Endometrial microvascular endothelial cells (primary cell): ENCODE measurements around the gene IGSF21. TPM values are rescaled to one million over a fixed set of nuclear protein-coding genes. Genes with fewer than 3 reads are reported as not detected.

ENCODE experiments used
- in situ Hi-C: cut with HindIII; loops from 2 replicates; pipeline ENCODE4 v1.10.0; 2017; ENCODE audit warnings: low sequenced_read_pairs, low pct_unique_long_range_greater_than_20kb; ENCODE audit errors: inconsistent ontology term
- total RNA-seq: library from RNA; depleted of rRNA; stranded (reverse); fragments of >200 nt; gene quantifications from one replicate; pipeline ENCODE4 v1.2.3, GENCODE V29; 2015; ENCODE audit errors: inconsistent ontology term

Gene IGSF21
- total RNA-seq, 1 donor from 2014 or later = not detected

DNA sequence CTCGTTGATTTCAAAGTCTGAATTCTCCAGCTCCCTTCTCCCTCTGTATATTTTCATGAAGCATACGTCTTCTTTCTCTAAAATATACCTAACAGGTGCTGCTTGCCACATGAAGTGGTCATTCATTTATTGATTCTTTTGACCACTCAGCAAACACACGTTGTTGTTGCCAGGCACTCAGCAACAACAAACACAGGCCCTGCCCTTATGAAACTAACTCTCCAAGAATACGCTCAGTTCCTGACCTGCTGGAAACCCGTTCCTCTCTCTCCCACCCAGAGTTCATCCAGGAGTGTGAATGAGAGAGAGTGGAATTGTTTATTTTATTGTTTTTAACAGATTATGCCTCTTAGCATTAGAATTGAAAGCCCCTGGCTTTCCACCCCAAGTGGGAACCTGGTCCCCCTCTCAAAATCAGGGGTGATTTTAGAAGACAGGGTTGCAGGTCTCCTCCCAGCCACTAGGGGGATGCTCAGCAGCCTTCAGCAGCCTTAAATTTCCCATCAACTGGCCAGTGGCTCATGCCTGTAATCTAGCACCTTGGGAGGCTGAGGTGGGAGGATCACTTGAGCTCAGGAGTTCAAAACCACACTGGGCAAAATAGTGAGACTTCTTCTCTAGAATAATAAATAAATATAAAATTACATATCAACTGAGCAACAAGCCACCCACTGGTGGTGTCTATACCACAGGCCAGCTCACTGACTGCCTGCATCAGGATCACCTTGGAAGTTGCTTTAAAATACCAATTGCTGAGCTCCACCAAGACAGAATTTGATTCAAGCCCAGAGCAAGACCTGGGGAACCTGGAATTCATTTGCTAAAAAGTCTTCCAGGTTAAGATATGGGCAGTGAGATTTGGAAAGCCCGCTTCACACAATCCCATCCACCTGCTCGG is 192.1 kb downstream of the IGSF21 start:
- in situ Hi-C loops = no loop called here

DNA sequence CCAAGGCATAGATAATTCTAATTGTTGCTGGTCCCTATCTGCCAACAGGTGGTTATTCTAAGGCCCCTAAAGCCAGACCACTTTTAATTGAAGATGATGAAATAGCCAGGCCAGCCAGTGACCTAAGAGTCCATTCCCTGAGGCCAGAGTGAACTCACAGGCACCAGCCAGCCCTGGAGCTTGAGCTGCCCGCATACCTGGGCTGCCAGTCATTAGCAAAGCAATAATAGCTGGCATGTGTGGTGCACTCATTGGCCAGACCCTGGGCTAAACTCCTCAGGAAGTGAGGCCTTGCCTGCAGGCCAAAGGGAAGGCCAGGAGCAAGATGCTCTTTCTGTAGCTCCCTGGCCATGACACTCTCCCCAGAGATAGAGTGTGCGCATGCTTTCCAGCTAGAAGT is 192.8 kb downstream of the IGSF21 start:
- in situ Hi-C loops = no loop called here

DNA sequence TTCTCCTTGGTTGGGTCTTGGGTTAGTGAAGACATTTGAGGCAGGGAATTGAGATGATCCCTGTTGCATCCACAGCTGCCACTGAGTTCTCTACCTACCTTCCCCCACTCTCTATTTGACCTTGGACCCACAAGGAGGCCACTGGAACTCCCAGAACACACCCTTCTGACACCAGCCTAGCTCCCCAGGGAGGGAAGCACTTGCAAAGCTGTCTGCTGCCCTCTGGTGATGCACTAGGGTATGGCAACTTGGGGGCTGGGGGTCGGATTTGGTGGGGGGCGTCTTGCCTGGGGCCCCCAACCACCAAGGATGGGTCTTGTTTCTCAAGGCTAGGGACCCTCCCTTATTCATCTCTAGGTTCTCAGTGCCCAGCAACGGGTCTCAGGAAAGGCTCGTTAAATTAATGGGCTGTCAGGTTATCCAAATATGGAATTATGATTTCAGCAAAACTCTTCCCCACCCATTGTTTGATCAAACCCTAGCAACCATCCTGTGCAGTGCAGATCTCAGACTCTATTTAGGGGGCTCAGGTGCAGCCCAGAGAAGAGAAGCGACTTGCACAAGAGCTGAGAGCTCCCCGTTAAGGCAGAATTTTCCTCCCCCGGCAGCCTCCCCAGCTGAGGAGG is 195.3 kb downstream of the IGSF21 start:
- in situ Hi-C loops = no loop called here

DNA sequence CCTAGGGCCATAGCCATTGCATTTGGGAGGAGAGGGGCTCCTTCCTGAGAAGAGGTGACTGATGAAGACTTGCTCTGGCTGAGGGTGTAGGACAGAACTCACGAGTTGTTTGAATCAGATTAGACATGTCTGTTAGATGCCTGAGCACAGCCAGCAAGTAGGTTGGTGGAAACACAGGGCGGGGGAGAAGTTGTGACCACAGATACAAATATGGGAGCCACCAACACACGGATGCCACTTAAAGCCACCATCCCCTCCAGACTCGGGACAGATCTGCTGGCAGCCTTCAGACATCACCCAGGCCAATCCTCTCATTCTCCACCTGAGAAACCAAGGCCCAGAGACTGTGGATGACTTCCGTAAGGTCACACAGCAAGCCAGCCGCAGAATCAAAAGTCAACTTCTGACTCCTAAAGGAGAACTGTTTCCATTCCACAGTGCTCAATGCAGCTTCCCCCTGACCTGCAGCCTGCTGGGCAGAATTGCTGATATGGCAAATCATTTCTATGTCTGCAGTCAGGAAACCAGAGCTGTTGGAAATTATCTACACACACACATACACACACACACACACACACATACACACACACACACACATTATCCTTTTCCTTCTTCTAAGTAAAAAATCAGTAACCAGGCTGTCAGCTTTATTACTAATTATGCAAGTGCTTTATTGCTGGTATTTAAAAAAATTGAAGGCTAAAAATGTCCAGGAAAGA is 196.7 kb downstream of the IGSF21 start:
- in situ Hi-C loops = no loop called here

DNA sequence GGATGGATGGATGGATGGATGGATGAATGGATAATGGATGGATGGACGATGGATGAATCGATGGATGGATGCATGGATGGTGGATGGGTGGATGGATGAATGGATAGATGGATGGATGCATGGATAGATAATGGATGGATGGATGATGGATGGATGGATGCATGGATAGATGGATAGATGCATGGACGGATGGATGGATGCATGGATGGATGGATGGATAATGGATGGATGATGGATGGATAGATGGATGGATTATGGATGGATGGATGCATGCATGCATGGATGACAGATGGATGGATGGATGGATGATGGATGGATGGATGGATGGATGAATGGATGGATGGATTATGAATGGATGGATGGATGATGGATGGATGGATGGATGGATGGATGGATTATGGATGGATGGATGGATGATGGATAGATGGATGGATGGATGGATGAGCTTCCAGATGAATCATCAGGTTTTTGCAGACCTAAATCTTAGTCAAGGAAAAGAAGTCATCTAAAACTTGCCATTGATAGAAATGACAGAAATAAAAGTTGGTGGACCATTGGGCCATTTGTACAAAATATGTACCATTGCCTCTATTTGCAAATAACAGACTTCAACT is 197.7 kb downstream of the IGSF21 start:
- in situ Hi-C loops = no loop called here

DNA sequence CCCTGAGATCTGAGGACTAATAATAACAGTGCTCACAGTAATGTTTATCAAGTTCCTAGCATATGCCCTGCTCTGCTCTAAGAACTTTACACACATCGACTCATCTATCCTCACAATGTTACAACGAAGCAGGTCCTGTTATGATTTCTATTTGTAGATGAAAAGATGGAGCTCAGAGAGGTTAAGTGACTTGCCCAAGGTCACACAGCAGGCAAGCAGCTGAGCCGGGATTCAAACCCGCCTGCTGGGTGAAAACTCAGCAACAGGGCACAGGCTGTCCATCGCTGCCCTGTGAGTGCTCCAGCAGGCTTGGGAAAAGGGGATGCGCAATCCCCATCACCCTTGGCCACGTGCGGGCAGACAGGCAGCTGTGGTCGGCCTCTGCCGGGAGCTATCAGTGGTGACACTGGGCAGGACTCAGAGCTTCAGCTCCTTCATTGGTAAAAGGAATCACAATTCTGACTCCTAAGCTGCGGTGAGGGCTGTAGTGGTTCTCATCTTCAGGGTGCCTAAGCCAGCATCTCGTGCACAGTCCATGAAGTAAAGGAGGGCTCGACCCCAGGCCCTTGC is 199.8 kb downstream of the IGSF21 start:
- in situ Hi-C loops = no loop called here

DNA sequence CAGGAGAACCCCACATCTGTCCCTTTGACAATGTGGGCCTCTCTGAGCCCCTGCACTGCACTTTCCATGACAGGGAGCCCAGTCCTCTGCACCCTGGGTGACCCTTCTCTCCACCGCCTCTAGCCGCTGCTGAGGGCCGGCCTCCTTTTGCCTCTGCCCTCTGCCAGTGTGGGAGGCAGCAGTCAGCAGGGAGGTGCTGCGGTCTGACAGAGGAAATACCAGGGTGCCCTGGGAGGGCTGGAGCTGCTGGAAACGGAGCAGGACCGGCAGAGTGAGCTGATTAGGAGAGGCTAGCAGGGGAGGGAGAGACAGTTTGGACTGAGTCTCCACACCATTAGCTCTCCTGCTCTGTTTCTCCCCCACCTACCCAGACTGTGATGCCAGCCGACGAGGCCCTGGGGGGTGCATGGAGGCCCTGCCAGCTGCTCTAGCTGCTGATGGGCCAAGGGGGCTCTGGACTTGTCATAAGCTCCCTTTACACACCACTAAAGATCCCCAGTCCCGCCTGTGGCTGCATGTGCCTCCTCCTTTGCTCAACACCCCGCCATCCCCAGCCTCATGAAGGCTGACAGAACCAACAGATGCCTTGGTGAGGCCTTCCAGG is 202.1 kb downstream of the IGSF21 start:
- in situ Hi-C loops = no loop called here

DNA sequence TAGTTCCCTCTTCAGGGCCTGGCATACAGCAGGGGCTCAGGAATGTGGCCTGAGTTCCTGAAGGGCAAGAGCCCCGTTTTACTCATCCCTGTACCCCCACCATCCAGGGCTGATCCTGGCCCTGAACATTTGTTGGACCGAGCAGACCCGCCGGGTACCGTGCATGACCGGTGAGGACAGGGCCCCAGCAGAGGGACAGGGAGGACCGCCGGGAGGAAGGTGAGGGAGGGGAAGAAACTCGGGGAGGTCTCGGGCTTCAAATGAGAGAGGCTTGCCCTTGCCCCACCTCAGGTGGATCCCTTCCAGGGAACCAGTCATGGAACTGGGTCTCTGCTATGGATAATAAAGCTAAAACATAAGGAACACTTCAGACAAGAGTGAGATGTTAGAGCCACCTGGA is 205.4 kb downstream of the IGSF21 start:
- in situ Hi-C loops = no loop called here

DNA sequence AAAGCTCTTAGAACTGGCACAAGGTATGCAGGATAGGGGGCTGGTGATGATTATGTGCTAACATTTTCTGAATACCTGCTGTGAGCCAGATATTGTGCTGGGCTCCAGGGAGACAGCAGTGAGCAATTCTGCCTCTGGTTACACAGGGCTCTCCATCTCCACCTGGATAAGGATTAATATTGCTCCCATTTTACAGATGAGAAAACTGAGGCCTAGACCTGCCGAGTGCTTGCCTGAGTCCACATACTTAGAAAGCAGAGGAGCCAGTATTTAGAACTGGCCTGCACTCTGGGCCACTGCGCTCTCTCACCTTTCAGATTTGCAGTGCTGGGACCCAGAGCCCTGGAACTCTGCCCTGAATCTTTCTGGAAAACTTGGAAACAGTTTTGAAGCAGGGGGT is 205.9 kb downstream of the IGSF21 start:
- in situ Hi-C loops = no loop called here

DNA sequence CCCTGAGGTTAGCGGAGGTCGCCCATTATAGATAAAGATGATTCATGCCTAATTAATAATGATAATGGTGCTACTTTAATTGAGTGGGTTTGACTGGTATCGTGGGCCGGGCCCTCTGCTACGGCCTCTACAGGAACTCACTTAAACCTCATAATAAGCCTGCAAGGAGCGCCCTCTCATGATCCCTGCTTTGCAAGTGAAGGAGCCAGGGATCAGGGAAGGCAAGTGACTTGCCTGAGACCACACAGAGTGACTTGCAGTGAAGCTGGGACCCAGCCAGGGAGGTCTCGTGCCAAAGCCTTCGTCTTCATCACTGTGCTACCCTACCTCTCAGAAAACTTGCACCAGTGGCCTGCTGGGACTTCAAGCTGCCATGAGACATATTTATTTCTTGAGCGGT is 206.8 kb downstream of the IGSF21 start:
- in situ Hi-C loops = no loop called here

DNA sequence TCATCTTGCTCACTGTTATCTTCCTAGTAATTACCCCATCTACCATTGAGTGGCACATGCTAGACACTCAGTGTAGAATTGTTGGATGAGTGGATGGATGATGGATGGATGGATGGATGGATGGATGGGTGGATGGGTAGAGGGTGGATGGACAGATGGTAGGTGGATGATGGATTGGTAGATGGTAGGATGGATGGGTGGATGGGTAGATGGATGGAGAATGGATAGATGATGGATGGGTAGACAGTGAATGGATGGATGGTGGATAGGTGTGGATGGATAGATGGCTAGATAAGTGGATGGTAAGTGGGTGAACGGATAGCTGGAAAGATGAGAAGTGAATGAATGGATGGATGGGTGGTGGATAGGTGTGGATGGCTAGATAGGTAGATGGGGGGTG is 207.9 kb downstream of the IGSF21 start:
- in situ Hi-C loops = no loop called here

DNA sequence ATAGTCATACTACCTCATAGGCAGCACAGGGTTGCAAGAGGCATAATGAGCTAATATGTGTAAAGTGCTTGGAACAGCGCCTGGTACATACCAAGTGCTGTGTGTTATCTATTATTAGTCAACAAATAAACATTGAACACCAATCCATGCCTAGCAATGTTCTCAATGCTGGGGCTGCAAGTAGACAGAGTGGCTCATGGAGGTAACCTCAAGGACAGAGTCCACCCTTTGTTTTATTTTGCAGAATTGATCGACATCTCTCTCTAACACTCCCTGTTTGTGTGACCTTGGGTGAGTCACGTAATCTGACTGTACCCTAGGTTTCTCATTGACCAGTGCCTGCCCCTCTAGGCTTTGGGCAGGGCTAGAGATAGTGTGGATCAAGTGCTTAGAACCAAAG is 209.2 kb downstream of the IGSF21 start:
- in situ Hi-C loops = no loop called here

DNA sequence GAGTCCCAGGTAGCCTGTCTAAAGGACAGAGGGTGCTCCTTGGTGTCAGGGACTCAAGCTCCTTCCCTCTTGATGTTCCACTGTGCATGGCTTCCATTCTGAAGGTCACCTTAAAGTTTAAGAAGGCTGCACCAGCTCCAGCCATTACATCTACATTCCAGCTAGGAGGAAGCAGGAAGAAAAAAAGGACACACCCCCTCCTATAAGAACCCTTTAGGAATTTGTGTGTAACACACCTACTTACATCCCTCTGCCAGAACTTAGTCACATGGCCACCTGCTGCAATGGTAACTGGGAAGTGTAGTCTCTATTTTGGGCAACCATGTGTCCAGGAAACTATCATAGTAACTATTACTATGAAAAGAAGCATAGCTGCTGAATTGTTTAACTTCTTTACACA is 211.5 kb downstream of the IGSF21 start:
- in situ Hi-C loops = no loop called here

DNA sequence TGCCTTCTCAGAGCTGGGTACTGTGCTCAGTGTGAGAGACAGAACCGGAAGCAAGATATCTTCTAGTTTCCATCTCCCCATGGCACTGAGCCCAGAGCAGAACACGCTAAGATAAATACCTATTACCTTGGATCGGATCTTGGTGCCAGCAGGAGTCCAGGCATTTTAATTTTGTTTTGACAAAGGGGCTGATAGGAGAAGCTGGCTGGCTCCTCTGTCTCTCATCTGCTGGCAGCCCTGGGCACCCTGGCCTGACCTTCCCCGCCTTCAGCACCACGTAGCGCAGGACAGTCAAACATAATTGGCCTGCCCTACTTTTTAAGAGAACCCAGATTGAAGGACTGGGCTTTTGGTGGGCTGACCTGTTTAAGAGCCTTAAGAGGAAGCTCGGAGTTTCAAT is 212.5 kb downstream of the IGSF21 start:
- in situ Hi-C loops = no loop called here

DNA sequence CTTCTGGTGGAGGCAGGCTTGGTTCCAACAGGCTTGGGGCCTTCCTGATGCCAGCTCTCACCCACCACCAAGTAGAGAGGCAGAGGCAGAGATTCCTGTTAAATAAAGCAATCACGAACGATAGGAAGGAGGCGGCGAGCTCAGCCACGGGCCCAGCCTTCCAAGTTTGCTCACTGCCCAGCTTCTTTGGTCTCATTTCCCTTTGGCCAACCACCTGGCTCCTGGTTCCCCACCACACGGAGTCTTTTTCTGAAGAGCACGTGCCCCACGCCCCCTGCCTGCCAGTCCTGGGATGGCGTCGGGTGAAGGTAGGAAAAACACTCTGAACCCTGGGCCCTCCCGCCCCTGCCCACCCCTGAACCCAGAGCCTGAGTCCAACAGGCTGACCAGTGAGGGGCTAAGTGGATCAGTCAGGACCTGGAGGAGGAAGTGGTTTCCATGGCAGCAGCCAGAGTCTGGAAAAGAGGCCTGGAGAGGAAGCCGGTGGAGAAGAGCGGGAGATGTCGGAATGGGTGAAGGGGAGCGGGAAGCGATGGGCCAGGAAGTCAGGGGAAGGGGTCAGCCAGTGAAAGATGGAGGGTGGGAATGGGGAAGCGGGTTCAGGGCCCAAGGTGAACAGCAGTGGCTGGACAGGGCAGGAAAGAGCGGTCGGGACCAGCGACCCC is 214.9 kb downstream of the IGSF21 start:
- in situ Hi-C loops = no loop called here

DNA sequence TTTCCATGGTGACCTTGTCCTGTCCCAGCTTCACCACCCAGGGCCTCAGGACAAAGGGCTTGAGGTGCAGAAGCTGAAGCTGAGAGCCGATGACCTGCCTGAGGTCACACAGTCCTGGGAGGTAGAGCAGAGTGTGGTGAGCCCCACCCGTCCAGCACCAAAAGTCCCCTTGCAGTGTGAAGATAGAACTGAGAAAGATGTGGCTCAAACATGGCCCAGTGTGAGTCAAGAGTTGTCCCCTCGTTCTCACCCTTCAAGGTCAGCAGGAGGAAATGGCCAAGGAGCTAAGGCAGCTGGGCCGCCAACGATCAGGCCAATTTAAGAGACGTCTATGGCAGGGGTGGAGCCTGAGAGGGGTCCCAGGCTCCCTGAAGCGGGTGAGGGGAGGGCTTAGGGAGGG is 215.7 kb downstream of the IGSF21 start:
- in situ Hi-C loops = no loop called here

DNA sequence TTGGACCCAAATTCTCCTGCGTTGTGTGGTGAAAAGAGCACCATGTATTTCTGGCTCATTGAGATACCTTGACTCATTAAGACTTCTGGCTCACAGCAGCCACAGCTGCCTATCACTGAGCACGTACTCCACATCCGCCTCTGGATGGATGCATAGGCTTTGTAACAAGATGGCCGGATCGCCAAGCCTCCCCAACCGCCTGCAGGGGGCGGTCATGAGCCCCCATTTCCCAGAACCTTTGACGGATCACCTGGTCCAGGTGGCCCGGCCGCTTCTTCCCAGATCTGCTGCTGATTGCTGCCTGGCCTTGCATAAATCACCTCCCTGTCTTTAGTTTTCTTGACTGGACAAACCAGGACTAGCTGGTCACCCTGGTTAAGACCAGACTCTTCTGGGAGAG is 216.6 kb downstream of the IGSF21 start:
- in situ Hi-C loops = no loop called here

DNA sequence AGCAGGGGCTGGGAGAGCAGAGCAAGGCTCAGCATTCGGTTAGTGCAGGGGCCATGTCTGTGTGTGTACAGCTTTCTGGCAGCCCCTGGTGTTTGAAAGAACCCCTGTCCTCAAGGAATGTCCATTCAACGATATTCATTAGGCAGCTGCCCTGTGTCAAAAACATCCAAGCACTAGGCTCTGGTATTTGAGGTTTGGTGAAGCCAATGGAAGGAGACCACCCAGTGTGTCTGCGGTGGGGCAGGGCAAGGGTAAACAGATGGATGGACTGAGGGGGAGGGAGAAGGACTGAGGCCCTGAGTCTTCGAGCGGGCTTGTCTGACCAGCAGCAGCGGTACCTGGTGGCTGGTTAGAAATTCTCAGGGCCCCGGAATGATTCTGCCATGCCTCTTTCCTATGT is 217.5 kb downstream of the IGSF21 start:
- in situ Hi-C loops = no loop called here
